ENCODE data around the gene SPSB1.
"Not testable (repeated sequence)": the region's sequence is repeated elsewhere in the genome, so short reads cannot be mapped to it uniquely, and the experiment has no call there.

The SPSB1 gene

DNA sequence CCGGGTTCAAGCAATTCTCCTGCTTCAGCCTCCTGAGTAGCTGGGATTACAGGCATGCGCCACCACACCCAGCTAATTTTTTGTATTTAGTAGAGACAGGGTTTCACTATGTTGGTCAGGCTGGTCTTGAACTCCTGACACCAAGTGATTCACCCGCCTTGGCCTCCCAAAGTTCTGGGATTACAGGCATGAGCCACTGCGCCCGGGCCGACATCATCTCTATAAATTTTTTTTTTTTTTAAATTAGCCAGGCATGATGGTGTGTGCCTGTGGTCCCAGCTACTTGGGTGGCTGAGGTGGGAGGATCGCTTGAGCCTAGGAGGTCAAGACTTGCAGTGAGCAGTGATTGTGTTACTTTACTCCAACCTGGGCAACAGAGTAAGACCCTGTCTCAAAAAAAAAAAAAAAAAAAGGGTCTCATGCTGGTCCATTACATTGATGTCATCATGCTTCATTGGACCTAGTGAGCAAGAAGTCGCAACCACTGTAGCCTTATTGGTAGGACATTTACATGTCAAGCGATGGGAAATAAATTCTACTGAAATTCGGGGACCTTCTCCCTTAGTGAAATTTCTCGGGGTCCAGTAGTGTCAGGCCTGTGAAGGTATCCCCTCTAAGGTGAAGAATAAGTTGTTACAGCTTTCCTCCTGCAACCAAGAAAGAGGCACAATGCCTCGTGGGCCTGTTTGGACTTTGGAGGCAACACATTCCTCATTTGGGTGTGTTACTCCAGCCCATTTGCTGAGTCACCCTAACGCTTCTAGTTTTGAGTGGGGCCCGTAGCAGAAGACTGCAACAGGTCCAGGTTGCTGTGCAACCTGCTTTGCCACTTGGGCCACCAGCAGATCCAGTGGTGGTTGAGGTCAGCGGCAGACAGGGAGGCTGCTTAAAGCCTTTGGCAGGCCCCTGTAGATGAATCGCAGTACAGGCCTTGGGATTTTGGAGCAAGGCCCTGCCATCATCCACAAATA is 7.2 kb downstream of the SPSB1 start:
- DNase-seq (ENCODE audit: low read depth in 2 of 2): not testable (repeated sequence)

DNA sequence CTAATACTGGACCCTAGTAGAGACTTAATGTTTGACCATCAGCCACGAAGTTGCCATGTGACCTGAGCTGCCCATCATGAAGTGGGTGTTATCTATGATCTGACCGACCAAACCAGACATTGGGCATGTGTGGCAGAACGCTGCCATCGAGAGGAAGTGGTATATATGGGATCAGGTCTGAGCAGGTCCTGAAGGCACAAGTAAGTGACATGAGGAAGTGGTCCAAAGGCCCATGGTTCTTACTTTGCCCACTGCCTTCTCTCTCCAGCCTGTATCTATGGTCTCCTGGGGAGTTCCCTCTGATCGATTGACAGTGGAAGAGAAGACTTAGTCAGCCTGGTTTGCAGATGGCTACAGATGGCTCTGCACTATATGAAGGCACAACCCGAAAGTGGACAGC is 7.9 kb downstream of the SPSB1 start:
- no peak for DNase-seq (ENCODE audit: low read depth in 2 of 2)

DNA sequence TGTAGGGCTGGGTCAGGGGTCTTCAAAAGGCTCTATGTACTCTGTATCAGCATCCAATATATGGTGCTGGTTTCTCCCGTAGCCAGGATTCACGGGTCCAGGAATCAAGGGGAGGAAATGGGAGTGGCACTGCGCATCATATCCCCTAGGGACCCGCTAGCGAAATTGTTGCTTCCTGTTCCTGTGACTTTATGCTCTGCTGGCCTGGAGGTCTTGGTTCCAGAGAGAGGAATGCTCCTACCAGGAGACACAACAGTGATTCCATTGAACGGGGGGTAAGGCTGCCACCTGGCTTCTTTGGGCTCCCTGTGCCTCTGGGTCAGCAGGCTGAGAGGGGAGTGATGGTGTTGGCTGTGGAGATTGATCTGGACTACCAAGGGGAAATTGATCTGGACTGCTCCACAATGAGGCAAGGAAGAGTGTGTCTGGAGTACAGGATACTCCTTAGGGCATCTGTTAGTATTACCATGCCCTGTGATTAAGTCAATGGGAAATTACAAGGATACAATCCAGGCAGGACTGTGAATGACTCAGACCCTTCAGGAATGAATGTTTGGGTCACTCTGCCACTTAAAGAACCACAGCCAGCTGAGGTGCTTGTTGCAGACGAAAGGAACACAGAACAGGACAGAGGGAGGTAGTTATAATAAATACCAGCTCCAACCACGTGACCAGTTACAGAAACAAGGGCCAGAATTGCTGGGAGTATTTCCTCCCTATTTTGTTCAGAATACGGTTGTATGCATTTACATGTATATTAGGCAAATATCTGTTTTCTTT is 10.2 kb downstream of the SPSB1 start:
- no peak for DNase-seq (ENCODE audit: low read depth in 2 of 2)

DNA sequence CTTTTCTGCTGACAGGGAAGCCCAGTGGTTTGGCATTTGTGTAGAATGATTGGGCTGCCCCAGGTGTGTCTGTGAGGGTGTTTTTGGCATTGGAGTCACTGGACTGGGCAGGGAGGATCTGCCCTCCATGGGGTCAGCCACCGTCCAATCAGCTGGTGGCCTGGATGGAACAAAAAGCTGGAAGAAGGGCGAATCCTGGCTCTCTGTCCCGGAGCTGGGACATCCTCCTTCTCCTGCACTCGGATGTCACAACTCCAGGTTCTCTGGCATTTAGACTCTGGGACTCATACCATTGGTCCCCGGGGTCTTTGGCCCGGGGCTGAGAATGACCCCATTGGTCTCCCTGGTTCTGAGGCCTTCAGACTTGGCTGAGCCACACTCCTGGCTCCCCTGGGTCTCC is 11.2 kb downstream of the SPSB1 start:
- DNase-seq (ENCODE audit: low read depth in 2 of 2): no peak

DNA sequence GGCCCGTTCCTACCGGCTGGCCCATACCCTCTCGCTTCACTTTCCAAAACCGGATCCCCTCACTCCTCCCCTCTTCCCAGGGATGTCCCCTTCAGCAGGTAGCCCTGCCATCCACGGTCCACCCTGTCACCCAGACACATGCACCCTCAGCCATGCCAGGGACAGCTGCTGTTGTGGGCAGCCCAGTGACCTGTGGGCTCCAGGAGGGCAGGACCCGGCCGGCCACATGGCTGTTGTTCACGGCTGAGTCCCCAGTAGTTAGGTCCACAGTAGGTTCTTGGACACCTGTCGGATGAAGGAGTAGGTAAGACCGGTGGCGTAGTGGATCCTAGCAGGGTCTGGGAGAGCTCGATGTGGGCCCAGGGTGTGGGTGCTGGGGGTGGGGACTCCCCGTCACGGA is 12.5 kb downstream of the SPSB1 start:
- DNase-seq (ENCODE audit: low read depth in 2 of 2): no peak

DNA sequence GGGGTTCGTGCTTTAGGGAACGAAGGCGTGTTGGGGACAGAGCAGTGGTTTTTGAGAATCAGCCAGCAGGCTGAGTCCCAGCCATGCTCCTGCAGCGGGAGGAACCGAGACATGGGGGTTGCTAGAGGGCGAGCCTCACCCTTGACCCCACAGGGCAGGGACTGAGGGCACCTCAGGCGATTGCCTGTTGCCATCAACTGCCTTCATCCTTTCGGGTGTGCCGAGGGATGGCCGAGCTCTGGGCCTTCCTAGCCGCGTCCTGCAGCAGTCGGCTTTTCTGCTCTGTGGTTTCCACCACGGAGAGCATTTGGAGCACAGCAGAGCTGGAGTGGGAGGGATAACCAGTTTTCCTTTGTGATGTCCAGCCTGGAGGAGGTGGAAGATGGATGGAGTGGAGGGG is 13.3 kb downstream of the SPSB1 start:
- no peak for DNase-seq (ENCODE audit: low read depth in 2 of 2)

DNA sequence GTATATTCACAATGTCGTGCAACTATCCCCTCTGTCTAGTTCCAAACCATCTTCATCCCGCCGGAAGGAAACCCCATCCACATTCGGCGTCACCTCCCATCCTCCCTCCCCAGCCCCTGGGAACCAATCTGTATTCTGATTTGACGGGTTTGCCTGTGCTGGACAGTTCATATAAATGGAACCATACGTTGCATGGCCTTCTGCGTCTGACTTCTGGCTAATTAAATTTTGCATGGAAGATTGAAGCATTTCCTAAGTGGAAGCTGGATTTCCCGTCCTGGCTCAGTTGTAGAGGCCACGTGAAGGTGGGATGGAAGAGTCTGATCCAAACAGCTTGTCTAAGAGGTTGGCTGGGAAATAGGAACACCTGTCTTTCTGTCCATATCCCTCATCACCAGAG is 14.6 kb downstream of the SPSB1 start:
- no peak for DNase-seq (ENCODE audit: low read depth in 2 of 2)

DNA sequence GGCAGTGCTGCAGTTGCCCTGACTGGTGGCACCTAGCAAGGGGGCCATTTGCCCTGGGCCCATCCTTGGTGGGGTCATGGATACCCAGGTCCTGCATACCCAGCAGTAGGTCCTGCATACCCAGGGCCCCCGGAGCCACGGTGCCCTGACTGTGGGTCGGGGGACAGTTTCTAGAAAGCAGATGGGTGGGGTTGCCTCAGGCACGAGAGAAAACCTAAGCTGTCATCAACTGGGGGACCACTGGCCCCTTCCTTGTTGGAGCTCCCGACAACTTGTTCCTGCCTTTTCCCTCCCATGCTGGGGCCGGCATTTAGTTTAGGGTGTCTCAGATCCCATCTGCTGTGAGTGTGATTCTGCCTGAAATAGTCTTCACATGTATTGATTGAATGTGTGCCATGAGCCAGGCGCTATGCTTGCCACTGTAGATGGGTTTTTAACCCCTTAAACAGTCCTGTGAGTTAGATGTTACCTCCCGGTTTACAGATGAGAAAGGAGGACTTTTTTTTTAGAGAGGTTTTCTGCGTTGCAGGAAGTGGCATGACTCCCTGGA is 15.6 kb downstream of the SPSB1 start:
- DNase-seq (ENCODE audit: low read depth in 2 of 2): no peak

DNA sequence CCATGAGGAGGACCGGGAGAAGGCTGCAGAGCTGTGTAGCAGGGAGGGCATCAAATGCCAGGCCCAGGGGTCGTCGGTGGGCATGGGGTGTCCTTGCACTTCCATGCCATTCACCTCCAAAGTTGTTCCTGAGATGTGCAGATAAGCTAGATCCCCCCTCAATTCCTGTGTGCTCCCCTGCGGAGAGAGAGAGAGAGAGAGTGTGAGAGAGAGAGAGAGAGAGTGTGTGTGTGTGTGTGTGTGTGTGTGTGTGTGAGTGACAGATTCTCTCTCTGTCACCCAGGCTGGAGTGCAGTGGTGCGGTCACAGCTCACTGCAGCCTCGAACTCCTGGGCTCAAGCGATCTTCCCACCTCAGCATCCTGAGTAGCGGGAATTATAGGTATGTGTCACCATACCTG is 16.4 kb downstream of the SPSB1 start:
- DNase-seq (ENCODE audit: low read depth in 2 of 2): no peak

DNA sequence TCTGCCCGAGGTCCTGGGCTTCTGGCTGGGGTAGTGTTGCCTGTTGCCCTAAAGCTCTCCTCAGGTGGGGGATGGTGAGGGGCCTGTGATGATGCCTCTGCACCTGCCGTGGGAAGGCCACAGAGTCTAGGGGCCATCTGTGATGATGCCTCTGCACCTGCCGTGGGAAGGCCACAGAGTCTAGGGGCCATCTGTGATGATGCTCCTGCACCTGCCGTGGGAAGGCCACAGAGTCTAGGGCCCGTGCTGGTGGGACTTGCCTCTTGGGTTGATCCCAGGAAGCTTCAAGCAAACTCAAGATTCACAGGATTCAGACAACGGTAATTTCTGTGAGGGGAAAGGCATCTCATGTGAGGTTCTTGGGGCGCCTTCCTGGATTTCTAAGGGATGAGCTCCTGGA is 17.3 kb downstream of the SPSB1 start:
- no peak for DNase-seq (ENCODE audit: low read depth in 2 of 2)

DNA sequence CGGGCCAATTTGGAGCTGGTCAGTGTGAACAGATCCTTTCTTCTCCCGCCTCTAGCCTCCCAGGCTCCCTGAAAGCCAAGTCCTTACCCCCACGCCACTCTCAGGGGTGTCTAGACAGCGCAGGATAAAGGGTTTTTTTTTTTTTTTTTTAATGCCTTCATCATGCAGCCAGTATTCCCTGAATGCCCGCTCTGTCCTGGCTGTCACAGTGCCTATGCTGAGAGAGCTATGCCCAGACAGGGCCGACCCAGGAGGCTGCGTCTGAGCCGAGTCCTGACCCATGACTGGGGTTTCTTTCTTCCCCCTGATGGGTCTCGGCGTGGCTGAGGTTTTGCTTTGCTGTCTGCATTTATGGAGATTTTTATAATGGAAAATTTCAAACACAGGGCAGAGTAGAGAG is 18.3 kb downstream of the SPSB1 start:
- no peak for DNase-seq (ENCODE audit: low read depth in 2 of 2)

DNA sequence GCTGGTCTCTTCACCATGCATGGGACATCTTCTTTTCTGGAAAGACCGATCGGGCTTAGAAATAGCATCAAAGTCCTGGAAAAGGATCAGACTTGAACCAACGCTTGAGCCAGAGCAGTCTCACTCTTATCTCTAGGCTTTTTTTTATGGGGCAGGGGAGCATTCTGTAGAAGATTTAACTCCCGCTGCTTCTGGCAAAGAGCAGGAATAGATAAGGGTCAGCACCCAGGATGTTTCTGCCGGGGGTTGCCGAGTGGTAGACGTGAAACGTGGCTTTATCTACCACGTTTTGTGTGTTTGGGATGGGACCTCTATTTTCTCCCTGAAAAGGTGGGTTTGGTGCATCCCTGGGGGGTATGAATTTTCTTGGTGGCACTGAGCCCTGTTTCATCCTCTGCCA is 18.8 kb downstream of the SPSB1 start:
- no peak for DNase-seq (ENCODE audit: low read depth in 2 of 2)

DNA sequence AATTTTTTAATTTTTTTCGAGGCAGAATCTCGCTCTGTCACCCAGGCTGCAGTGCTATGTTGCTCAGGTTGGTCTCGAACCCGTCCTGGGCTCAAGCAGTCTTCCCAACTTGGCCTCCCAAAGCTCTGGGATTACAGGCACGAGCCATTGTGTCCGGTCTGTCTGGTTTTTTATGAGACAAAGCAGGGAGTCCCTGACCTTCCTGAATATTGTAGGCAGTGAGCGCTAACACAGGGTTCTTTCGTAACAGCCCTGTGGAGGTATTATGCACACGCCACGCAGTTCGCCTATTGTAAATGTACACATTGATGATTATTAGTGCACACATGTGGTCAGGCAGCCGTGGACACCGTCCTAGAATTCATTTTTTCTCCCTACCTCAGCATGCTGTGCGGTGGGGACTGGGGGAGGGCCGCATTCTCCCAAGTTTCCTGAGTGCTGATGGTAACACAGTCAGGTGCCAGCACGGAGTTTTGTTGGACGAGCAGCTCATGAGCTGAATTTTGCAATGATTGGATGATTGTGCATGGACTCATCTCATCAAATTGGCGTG is 19.6 kb downstream of the SPSB1 start:
- DNase-seq (ENCODE audit: low read depth in 2 of 2): no peak

DNA sequence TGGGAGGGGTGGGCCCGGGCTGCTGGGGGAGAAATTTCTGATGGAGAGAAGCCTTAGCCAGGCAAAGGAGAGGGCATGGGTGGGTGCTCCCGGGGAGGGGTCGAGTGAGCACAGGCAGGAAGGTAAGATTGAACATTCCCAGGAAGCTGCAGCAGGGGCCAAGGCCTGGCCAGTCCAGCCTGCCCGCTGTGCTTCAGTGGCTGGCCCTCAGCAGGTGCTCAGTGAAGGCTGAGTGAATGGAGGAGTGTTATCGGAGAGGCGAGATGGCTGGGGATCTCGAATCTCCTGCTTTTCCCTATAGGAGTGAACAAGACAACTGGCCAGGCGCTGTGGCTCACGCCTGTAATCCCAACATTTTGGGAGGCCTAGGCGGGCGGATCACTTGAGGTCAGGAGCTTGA is 20.9 kb downstream of the SPSB1 start:
- DNase-seq (ENCODE audit: low read depth in 2 of 2): no peak

DNA sequence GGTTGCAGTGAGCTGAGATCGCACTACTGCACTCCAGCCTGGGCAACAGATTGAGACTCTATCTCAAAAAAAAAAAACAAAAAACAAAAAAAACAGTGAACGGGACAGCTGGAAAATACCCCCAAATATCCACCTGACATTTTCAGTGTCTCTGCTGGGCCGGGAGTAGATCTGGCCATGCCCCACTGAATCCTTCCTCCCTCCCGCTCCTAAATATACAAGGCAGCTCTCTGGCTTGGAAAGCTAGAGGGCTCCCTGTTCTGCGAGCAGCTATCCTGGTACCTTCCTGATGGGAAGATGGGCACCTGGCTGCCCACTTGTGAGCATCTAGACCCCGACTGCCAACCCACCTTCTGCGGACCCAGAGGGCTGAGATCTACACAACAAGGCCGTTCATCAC is 21.4 kb downstream of the SPSB1 start:
- no peak for DNase-seq (ENCODE audit: low read depth in 2 of 2)

DNA sequence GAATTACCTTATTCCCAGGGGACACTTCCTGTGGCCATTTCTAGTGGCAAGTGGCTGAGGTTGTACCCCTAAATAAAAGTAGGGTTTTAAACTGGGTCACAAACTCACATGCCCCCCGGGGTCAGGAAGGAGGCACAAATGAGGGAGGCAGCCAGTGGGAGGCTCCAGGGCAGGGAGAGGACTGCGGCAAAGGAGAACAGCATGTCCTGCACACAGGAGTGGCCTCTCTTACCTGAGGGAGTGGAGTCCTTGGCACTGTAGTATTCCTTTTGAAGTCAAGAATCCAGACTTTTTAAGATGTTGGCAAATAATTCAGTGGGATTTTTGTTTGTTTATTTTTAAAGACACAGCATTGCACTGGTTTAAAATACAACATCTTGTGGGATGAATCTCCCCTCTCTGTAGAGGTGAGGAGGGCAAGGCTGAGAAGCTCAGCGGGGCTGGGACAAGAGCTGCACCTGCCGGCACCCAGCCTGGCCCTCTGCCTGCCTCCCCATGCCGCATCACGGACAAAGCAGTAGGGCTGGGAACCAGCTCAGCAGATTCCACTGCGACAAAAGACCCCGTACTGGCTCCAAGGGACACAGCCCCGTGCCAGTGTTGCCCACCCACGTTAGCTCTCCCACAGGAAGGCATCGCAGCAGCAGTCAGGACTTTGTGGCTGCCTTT is 22.2 kb downstream of the SPSB1 start:
- DNase-seq (ENCODE audit: low read depth in 2 of 2): no peak

DNA sequence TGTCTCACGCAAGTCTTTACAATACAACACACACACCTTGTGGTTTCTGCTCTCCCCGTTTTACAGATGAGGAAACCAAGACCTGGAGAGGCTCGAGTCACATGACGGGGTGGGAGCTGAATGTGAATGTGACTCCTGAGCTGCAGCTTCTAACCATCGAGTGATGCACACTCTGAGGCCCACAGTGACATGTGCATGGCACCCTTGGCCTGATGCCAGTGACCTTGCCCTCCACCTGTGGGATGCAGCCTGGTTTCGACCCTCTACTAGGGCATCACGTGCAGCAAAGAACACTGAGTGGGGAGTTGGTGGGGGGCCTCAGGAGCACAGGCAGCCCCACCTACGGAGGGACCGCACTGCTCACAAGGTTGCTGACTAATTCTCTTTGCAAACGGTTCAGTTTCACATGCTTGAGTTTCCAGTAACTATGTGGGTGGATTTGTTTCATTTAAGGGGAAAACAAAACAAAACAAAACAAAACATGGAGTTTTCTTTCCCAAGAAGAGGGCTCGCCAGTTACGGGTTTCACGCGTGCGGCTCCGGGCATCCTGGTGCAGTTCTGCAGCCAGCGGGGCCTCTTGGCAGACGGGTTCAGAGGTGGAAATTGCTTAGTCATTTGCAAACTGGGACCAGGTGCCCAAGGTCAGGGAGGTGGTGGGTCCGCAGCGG is 22.9 kb downstream of the SPSB1 start:
- peak; percentile 55 to 66 for DNase-seq (ENCODE audit: low read depth in 2 of 2)

DNA sequence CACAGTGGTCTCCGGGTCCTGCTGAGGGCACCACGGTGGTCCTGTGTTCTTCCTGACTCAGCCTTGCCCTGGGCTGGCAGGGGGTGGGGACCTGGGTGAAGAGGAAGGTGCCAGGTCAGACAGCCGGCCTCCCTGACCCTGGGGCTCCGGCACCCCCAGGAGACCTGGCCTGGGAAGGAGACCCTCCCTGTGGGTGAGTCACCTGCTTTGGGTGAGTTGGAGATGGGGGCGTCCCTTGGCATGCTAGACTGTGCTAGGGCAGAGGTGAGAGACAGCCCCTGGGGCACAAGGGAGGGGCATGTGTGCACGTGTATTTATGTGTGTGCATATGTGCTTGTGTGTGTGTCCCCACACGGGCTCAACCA is 23.4 kb downstream of the SPSB1 start:
- peak in 1 of 2 donors; percentile 30 for DNase-seq (ENCODE audit: low read depth in 2 of 2)

DNA sequence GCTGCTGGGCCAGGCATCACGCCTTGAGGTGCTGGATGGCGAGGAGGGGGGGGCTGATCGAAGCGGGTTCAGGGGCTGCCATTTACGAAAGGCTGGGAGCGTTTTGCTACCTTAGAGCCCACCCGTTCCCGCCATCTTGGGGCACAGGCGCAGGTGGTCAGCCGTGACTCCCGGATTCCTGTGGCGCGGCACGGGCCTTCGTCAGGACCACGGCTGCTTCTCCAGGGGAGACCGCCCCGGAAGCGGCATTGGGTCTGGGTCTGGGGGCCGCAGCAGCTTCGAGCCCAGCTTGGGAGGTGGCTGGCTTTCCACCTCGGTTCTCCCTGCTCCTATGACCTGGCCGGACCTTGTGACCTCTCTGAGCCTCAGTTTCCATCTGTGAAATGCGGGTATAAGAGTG is 23.8 kb downstream of the SPSB1 start:
- no peak for DNase-seq (ENCODE audit: low read depth in 2 of 2)

DNA sequence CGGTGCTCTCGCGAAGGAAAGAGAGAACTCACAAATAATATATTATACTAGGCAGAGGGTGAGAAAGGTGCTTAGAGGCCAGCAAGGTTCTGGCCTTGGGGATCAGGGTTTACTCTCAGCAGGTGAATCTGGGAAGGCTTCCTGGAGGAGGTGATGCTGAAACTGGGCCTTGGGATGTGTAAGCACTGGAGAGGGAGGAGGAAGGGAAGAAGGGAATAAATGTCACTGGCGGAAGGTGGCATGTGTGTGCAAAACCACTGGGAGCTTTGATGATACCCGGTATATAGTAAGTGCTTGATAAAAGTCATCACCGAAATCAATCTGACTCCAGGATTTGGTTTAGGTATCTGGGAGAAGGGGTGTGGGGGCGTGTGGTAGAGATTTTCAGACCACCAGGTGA is 24.4 kb downstream of the SPSB1 start:
- DNase-seq (ENCODE audit: low read depth in 2 of 2): no peak

All from stimulated activated CD4-positive, alpha-beta T cell treated with anti-CD3 and anti-CD28 coated beads, Interleukin-4, amount 100 ng/mL, for 48 hours (primary cell).